ENCODE results near the gene MRPS6. TPM values are rescaled to one million over a fixed set of nuclear protein-coding genes. Genes with fewer than 3 reads are reported as not detected.

The MRPS6 gene
- total and polyA plus RNA-seq, 8 donors: 50.5 to 92.6 (median 78.9) TPM

- H3K4me3 ChIP-seq: no peak overlapping the region
- no peaks in the 10 kb centered on the region for H3K4me1 ChIP-seq
- H3K27me3 ChIP-seq: no peaks in the 10 kb centered on the region
- intact Hi-C loops (cut with DNase I): no loop called here
- H3K9me3 ChIP-seq: no peaks in the 10 kb centered on the region
- ATAC-seq (no peak), DNase-seq (no peak)
- no peak for TF ChIP-seq CTCF (IDR thresholded peaks at IDR 0.05)
- no peak overlapping the region for H3K27ac ChIP-seq
- H3K36me3 ChIP-seq: peaks cover 0 to 33% of the 10 kb centered on the region in 2 donors
Measured at GRCh38 chr21:34143685-34144182, 70.4 kb downstream of the MRPS6 start.

- no peaks in the 10 kb centered on the region for H3K9me3 ChIP-seq
- no peak for DNase-seq
- no peak overlapping the region for H3K27ac ChIP-seq
- no peak for ATAC-seq
- peaks cover 0 to 33% of the 10 kb centered on the region in 2 donors for H3K36me3 ChIP-seq
- no peak overlapping the region for H3K4me3 ChIP-seq
- intact Hi-C loops (cut with DNase I): no loop called here
- no peaks in the 10 kb centered on the region for H3K27me3 ChIP-seq
- no peak for TF ChIP-seq CTCF (IDR thresholded peaks at IDR 0.05)
- no peaks in the 10 kb centered on the region for H3K4me1 ChIP-seq
Measured at GRCh38 chr21:34144224-34144623, 70.8 kb downstream of the MRPS6 start.

GRCh38 chr21:34147792-34148418 is 74.5 kb downstream of the MRPS6 start:
- H3K4me3 ChIP-seq: no peak overlapping the region
- no peak for ATAC-seq
- no peaks in the 10 kb centered on the region for H3K4me1 ChIP-seq
- DNase-seq: no peak
- H3K27ac ChIP-seq: no peak overlapping the region
- no peaks in the 10 kb centered on the region for H3K27me3 ChIP-seq
- intact Hi-C loops (cut with DNase I): no loop called here
- H3K9me3 ChIP-seq: no peaks in the 10 kb centered on the region
- no peak for TF ChIP-seq CTCF (IDR thresholded peaks at IDR 0.05)
- peaks cover 0 to 26% of the 10 kb centered on the region in 2 donors for H3K36me3 ChIP-seq

GRCh38 chr21:34148419-34148804 is 75.0 kb downstream of the MRPS6 start:
- H3K27me3 ChIP-seq: no peaks in the 10 kb centered on the region
- H3K4me3 ChIP-seq: no peak overlapping the region
- intact Hi-C loops (cut with DNase I): no loop called here
- TF ChIP-seq CTCF (IDR thresholded peaks at IDR 0.05): no peak
- H3K27ac ChIP-seq: no peak overlapping the region
- H3K4me1 ChIP-seq: no peaks in the 10 kb centered on the region
- ATAC-seq: no peak
- no peaks in the 10 kb centered on the region for H3K9me3 ChIP-seq
- no peak for DNase-seq
- H3K36me3 ChIP-seq: peaks cover 0 to 21% of the 10 kb centered on the region in 2 donors

GRCh38 chr21:34148826-34149558 is 75.6 kb downstream of the MRPS6 start:
- Histone ChIP-seq H3K4me3 (no peak overlapping the region), H3K27ac (no peak overlapping the region), H3K36me3 (peaks cover 0 to 15% of the 10 kb centered on the region in 2 donors), H3K4me1 (no peaks in the 10 kb centered on the region), H3K9me3 (no peaks in the 10 kb centered on the region), H3K27me3 (no peaks in the 10 kb centered on the region)
- intact Hi-C loops (cut with DNase I): no loop called here
- DNase-seq (no peak), ATAC-seq (no peak)
- no peak for TF ChIP-seq CTCF (IDR thresholded peaks at IDR 0.05)
